K562 (cell line): ENCODE results near the gene RBFA. TPM values are rescaled to one million over a fixed set of nuclear protein-coding genes. Genes with fewer than 3 reads are reported as not detected.

Experiments used
- ATAC-seq: fragments of 200-7000 bp; cut with Tn5 transposase; 3 replicates; pipeline ENCODE4 v1.9.1; 2020; ENCODE audit warnings: moderate library complexity
- BruUV-seq: library from RNA; stranded (reverse); fragments of 400-500 nt; replicated peaks from 2 replicates; lab custom pipeline; 2021; lab: Mats Ljungman, UMichigan
- CTCF ChIA-PET: fragments of 300-600 bp; formaldehyde crosslinking; extraction: SDS; loops from one replicate; lab custom pipeline; 2021; ENCODE audit warnings: low intra/inter-chr PET ratio; lab: Yijun Ruan, JAX
- POLR2A ChIA-PET: fragments of 300-600, 350-650 bp; sonication (Branson Sonifier 250); formaldehyde crosslinking; extraction: SDS; loops from one replicate; lab custom pipeline; 2021; ENCODE audit warnings: antibody characterized with exemption, inconsistent platforms; lab: Yijun Ruan, JAX
- DNase-seq, 4 experiments: peaks; one replicate each; pipeline versions ENCODE4 v3.0.0 to v3.0.0-alpha.2; 2011 to 2018; ENCODE audit warnings: low spot score in 3 of 4, mixed read lengths in 3 of 4; ENCODE audit errors: extremely low read depth in 1 of 4
- FAIRE-seq: peaks from 2 replicates; lab custom pipeline; 2011; peaks lifted over from hg19 to GRCh38; lab: Jason Lieb, UNC
- H2AFZ ChIP-seq: 2 replicates; pipeline ENCODE4 v1.6.0; 2011; ENCODE audit warnings: low read depth, low read length, control low read depth, inconsistent platforms
- H3K27ac ChIP-seq: fragments of 200-600 bp; 3 replicates; pipeline ENCODE4 v1.8.0; 2011; ENCODE audit warnings: low read depth, mild to moderate bottlenecking, control low read depth, inconsistent platforms, low read length, moderate library complexity, mixed read lengths; ENCODE audit errors: extremely low read depth
- H3K27me3 ChIP-seq, 2 experiments: fragments of 300-600 bp in 1 of 2; 2 replicates in 1 of 2; 3 replicates in 1 of 2; pipeline versions ENCODE4 v1.6.0 to v1.8.0; 2011; ENCODE audit warnings: inconsistent platforms in 2 of 2, low read length in 2 of 2, mild to moderate bottlenecking in 1 of 2, mixed read lengths in 1 of 2, moderate library complexity in 1 of 2; ENCODE audit not compliant: control insufficient read depth in 2 of 2, insufficient read depth in 2 of 2
- H3K36me3 ChIP-seq: fragments of 300-600 bp; 3 replicates; pipeline ENCODE4 v1.8.0; 2011; ENCODE audit warnings: mild to moderate bottlenecking, low read length, inconsistent platforms; ENCODE audit not compliant: control insufficient read depth, insufficient read depth
- H3K4me1 ChIP-seq, 2 experiments: fragments of 200-600 bp in 1 of 2; replicated peaks in 1 of 2; 2 replicates in 1 of 2; 3 replicates in 1 of 2; pipeline versions ENCODE4 v1.5.1 to v1.8.0; 2011; ENCODE audit warnings: inconsistent platforms in 2 of 2, low read length in 2 of 2, mild to moderate bottlenecking in 1 of 2, mixed read lengths in 1 of 2, moderate library complexity in 1 of 2; ENCODE audit not compliant: control insufficient read depth in 2 of 2, insufficient read depth in 2 of 2
- H3K4me2 ChIP-seq: 2 replicates; pipeline ENCODE4 v1.6.1; 2011; ENCODE audit warnings: low read length, control low read depth, inconsistent platforms, mixed read lengths; ENCODE audit not compliant: insufficient read depth
- H3K4me3 ChIP-seq: fragments of 200-600 bp; sonication (generic), shearing (Covaris generic); 2 replicates; pipeline ENCODE4 v1.5.1; 2016; ENCODE audit warnings: control low read depth, inconsistent platforms
- H3K79me2 ChIP-seq: fragments of 200-600 bp; 3 replicates; pipeline ENCODE4 v1.8.0; 2011; ENCODE audit warnings: low read length, inconsistent platforms; ENCODE audit not compliant: control insufficient read depth, insufficient read depth
- H3K9ac ChIP-seq, 2 experiments: 2 replicates each; pipeline versions ENCODE4 v1.6.0 to v1.6.1; 2011; ENCODE audit warnings: low read depth in 2 of 2, low read length in 2 of 2, control low read depth in 1 of 2, inconsistent platforms in 1 of 2, mild to moderate bottlenecking in 1 of 2, mixed read lengths in 1 of 2; ENCODE audit not compliant: insufficient read depth in 1 of 2
- H3K9me1 ChIP-seq: one replicate; pipeline ENCODE4 v1.6.0; 2011; ENCODE audit warnings: inconsistent platforms, mild to moderate bottlenecking, low read length, moderate library complexity; ENCODE audit not compliant: control insufficient read depth, insufficient read depth
- H3K9me3 ChIP-seq: replicated peaks from 2 replicates; pipeline ENCODE4 v1.5.1; 2011; ENCODE audit warnings: low read depth, low read length, inconsistent platforms; ENCODE audit not compliant: control insufficient read depth, insufficient read depth
- H4K20me1 ChIP-seq: replicated peaks from 2 replicates; pipeline ENCODE4 v1.6.1; 2011; ENCODE audit warnings: low read length, inconsistent platforms, mixed read lengths; ENCODE audit not compliant: control insufficient read depth, insufficient read depth
- MNT ChIP-seq, 2 experiments: fragments of 450-650 bp; conservative IDR thresholded peaks; 2 replicates each; pipeline ENCODE4 v1.6.1; 2017; ENCODE audit warnings: mild to moderate bottlenecking in 2 of 2, moderate library complexity in 2 of 2
- PCBP2 ChIP-seq: fragments of 200-400 bp; formaldehyde crosslinking; IDR thresholded peaks from 2 replicates; pipeline ENCODE4 v1.6.1; 2018; ENCODE audit warnings: low read length, low read depth, mild to moderate bottlenecking, moderate library complexity; ENCODE audit not compliant: poor library complexity, severe bottlenecking
- SIN3A ChIP-seq, 2 experiments: fragments of 150-350 bp in 1 of 2; IDR thresholded peaks; 2 replicates each; pipeline ENCODE4 v1.6.1; 2011 to 2016; ENCODE audit warnings: borderline replicate concordance in 2 of 2, low read depth in 2 of 2, low read length in 2 of 2, mild to moderate bottlenecking in 2 of 2, moderate library complexity in 2 of 2; ENCODE audit not compliant: control insufficient read depth in 1 of 2
- WGBS: fragments of 100-300 bp; shearing (Covaris generic); methylation state at CpG from one replicate; pipeline ENCODE4 v1.1.6; 2016; ENCODE audit warnings: low coverage, mixed read lengths; ENCODE audit not compliant: insufficient coverage; ENCODE audit errors: missing lambda C conversion rate; 5-methylcytosine and 5-hydroxymethylcytosine counted together
- in situ Hi-C: fragments of 300-500 bp; cut with MboI; formaldehyde crosslinking; loops from 4 replicates; pipeline ENCODE4 v1.15.0; 2018; ENCODE audit warnings: inconsistent platforms, mixed read lengths
- intact Hi-C: fragments of 100-400 bp; cut with micrococcal nuclease; formaldehyde crosslinking; loops from 2 replicates; pipeline ENCODE4 v1.14.2; 2022
- polyA plus RNA-seq, 8 experiments: library from polyadenylated mRNA; depleted of rRNA in 4 of 8; stranded (reverse) in 5 of 8; unstranded in 3 of 8; fragments of >200 nt; fragmentation: Nextera tagmentation in 2 of 8; fragmentation: Illumina TruSeq in 1 of 8; extraction: Ambion mirVana in 2 of 8; extraction: Trizol in 1 of 8; gene quantifications; 2 replicates each; pipeline versions ENCODE4 v1.2.1 to v1.2.3, GENCODE V29; 2011 to 2014; ENCODE audit warnings: inconsistent platforms in 1 of 8, missing spikeins in 1 of 8
- total RNA-seq, 7 experiments: library from RNA; depleted of rRNA in 6 of 7; stranded (reverse); fragments of >200 nt in 6 of 7; fragmentation: Illumina TruSeq in 2 of 7; extraction: Trizol in 2 of 7; gene quantifications; 2 replicates each; pipeline versions ENCODE4 v1.2.1 to v1.2.3, GENCODE V29; 2011 to 2021; ENCODE audit warnings: low replicate concordance in 1 of 7

RBFA gene
- total and polyA plus RNA-seq, 9 of the 15 experiments (the other 6 are each of a cell fraction or from before 2014, with no cell fraction given): 3.4 to 41.9 (median 25.8) TPM

GRCh38 chr18:79987566-79987965 is 46.7 kb upstream of the RBFA start:
- POLR2A ChIA-PET: interaction anchor here (0.6 to 1.0 kb wide), 4 partner anchors 11 to 379 kb away, joined by 3 to 4 read pairs (median 3); no protein-coding TSS in a partner anchor
- Histone ChIP-seq H2AFZ (no peak overlapping the region), H3K27me3 (no peaks in the 10 kb centered on the region), H3K4me2 (peak overlapping the region; percentile 90; the same call in 1 of the 2 replicates)
- BruUV-seq: no TSS peak
- no peak for FAIRE-seq
- CTCF ChIA-PET: no interaction called here
- TF ChIP-seq PCBP2: no peak
- TF ChIP-seq MNT (conservative IDR thresholded peaks at IDR 0.05): 0 out of 4 replicates have a peak, but pooled peaks have one; percentile 16 to 21
- 0 out of 4 replicates have a peak, but pooled peaks of 1 of the 2 experiments have one; percentile 4 for TF ChIP-seq SIN3A (IDR thresholded peaks at IDR 0.05; ENCODE audit: borderline replicate concordance in 2 of 2, control insufficient read depth in 1 of 2, low read depth in 2 of 2, low read length in 2 of 2)
- TF ChIP-seq, all 486 proteins: peak for 2
- Histone ChIP-seq H4K20me1 (peaks cover 11% of the 10 kb centered on the region), H3K4me3 (peak overlapping the region; percentile 81), H3K36me3 (peaks cover 42% of the 10 kb centered on the region), H3K79me2 (peaks cover 69% of the 10 kb centered on the region), H3K9ac (peak overlapping the region in 1 of 2 experiments; percentile 91; a peak in 2 of 4 replicates), H3K4me1 (peaks cover 13 to 17% of the 10 kb centered on the region in 2 experiments; a peak in 4 of 5 replicates), H3K9me1 (peaks cover 2% of the 10 kb centered on the region), H3K9me3 (no peaks in the 10 kb centered on the region), H3K27ac (peak overlapping the region; percentile 95)
- no peak for ATAC-seq
- in situ Hi-C loops (no loop called here), intact Hi-C loops (no loop called here)
- DNase-seq: no peak
- WGBS: 1% methylated on average over 6 of the region's 6 CpGs
